Tibial artery (tissue), 4 donors: ENCODE measurements around the gene ZNF714.

Experiments used
- DNase-seq, 2 donors: peaks; one replicate each; pipeline ENCODE4 v3.0.0-alpha.2; 2019
- H3K27ac ChIP-seq, 2 donors: fragments of 200-600 bp; sonication (generic) in 1 of 2; 1 replicate in 1 of 2; 2 replicates in 1 of 2; pipeline ENCODE4 v1.5.1; 2018 to 2019; ENCODE audit warnings: mild to moderate bottlenecking in 1 of 2
- H3K27me3 ChIP-seq, 2 donors: fragments of 200-600 bp; sonication (generic) in 1 of 2; one replicate each; pipeline versions ENCODE4 v1.5.1 to v1.6.0; 2016 to 2019
- H3K36me3 ChIP-seq, 3 donors: fragments of 200-600 bp; sonication (generic) in 2 of 3; one replicate each; pipeline ENCODE4 v1.5.1; 2016 to 2019; ENCODE audit warnings: mild to moderate bottlenecking in 2 of 3
- H3K4me1 ChIP-seq, 4 donors: fragments of 200-600 bp; sonication (generic) in 2 of 4; 1 replicate in 3 of 4; 2 replicates in 1 of 4; pipeline ENCODE4 v1.5.1; 2016 to 2019
- H3K4me3 ChIP-seq, 2 donors: fragments of 200-600 bp; sonication (generic) in 1 of 2; 1 replicate in 1 of 2; 2 replicates in 1 of 2; pipeline ENCODE4 v1.5.1; 2018 to 2019; ENCODE audit warnings: mild to moderate bottlenecking in 2 of 2
- H3K9me3 ChIP-seq, 3 donors: fragments of 200-600 bp; sonication (generic) in 1 of 3; one replicate each; pipeline ENCODE4 v1.5.1; 2016 to 2019
- CTCF ChIP-seq, 2 experiments: fragments of 200-600 bp in 1 of 2; fragments of 450-650 bp in 1 of 2; IDR thresholded peaks; one replicate each; pipeline ENCODE4 v1.5.1; 2017 to 2019; ENCODE audit warnings: antibody characterized with exemption in 2 of 2, mild to moderate bottlenecking in 1 of 2, moderate library complexity in 1 of 2
- intact Hi-C: fragments of 100-400 bp; cut with DNase I; formaldehyde crosslinking; loops from one replicate; pipeline ENCODE4 v1.15.0; 2023; ENCODE audit warnings: low total_unique reads

The ZNF714 gene

GRCh38 chr19:21117041-21117907 is 35.3 kb downstream of the ZNF714 start:
- H3K4me1 ChIP-seq = no peaks in the 10 kb centered on the region
- no peaks in the 10 kb centered on the region for H3K27me3 ChIP-seq
- no peak for DNase-seq
- H3K4me3 ChIP-seq = no peak overlapping the region
- peaks cover 12 to 43% (median 24%) of the 10 kb centered on the region in 3 donors for H3K36me3 ChIP-seq
- no peak overlapping the region for H3K27ac ChIP-seq
- peaks cover 0 to 12% (median 0%) of the 10 kb centered on the region in 3 donors for H3K9me3 ChIP-seq
- TF ChIP-seq CTCF (IDR thresholded peaks at IDR 0.05) = no peak
- intact Hi-C loops = no loop called here

- Histone ChIP-seq H3K4me3 (no peak overlapping the region), H3K27me3 (no peaks in the 10 kb centered on the region), H3K36me3 (no peaks in the 10 kb centered on the region), H3K27ac (no peak overlapping the region), H3K9me3 (peaks cover 0 to 3% (median 0%) of the 10 kb centered on the region in 3 donors), H3K4me1 (no peaks in the 10 kb centered on the region)
- DNase-seq = no peak
- TF ChIP-seq CTCF (IDR thresholded peaks at IDR 0.05) = no peak
- intact Hi-C loops = no loop called here
Observed at GRCh38 chr19:21126078-21126477, 44.1 kb downstream of the ZNF714 start.

GRCh38 chr19:21127001-21127400 is 45.0 kb downstream of the ZNF714 start:
- Histone ChIP-seq H3K27ac (no peak overlapping the region), H3K27me3 (no peaks in the 10 kb centered on the region), H3K36me3 (no peaks in the 10 kb centered on the region), H3K4me1 (no peaks in the 10 kb centered on the region), H3K9me3 (peaks cover 0 to 3% (median 0%) of the 10 kb centered on the region in 3 donors), H3K4me3 (no peak overlapping the region)
- DNase-seq = no peak
- TF ChIP-seq CTCF (IDR thresholded peaks at IDR 0.05) = no peak
- intact Hi-C loops = no loop called here

- Histone ChIP-seq H3K4me3 (no peak overlapping the region), H3K27ac (no peak overlapping the region), H3K27me3 (no peaks in the 10 kb centered on the region), H3K36me3 (no peaks in the 10 kb centered on the region), H3K9me3 (peaks cover 0 to under 1% (median 0%) of the 10 kb centered on the region in 3 donors), H3K4me1 (no peaks in the 10 kb centered on the region)
- no peak for DNase-seq
- intact Hi-C loops = no loop called here
- TF ChIP-seq CTCF (IDR thresholded peaks at IDR 0.05) = no peak
Observed at GRCh38 chr19:21127898-21128297, 45.9 kb downstream of the ZNF714 start.

GRCh38 chr19:21128901-21129698 is 47.1 kb downstream of the ZNF714 start:
- Histone ChIP-seq H3K9me3 (no peaks in the 10 kb centered on the region), H3K36me3 (no peaks in the 10 kb centered on the region), H3K4me3 (no peak overlapping the region), H3K27me3 (no peaks in the 10 kb centered on the region), H3K4me1 (no peaks in the 10 kb centered on the region), H3K27ac (no peak overlapping the region)
- no peak for TF ChIP-seq CTCF (IDR thresholded peaks at IDR 0.05)
- no peak for DNase-seq
- intact Hi-C loops = no loop called here
